Measurements from ENCODE around the gene FBXO34. TPM values are rescaled to one million over a fixed set of nuclear protein-coding genes. Genes with fewer than 3 reads are reported as not detected.

Gene FBXO34
- total RNA-seq, 4 donors from 2014 or later: 26.2 to 55.9 (median 40.7) TPM

- Histone ChIP-seq H3K36me3 (peaks cover 0 to 12% of the 10 kb centered on the region in 2 donors), H3K27ac (peak overlapping the region in 2 of 4 donors; percentile 25 to 41), H3K27me3 (no peaks in the 10 kb centered on the region), H3K9me3 (no peaks in the 10 kb centered on the region), H3K4me3 (no peak overlapping the region), H3K4me1 (peaks cover 4 to 6% of the 10 kb centered on the region in 2 donors)
- no peak for ATAC-seq
- DNase-seq: no peak
- intact Hi-C loops (cut with DNase I; ENCODE audit: low total_unique reads) (no loop called here), in situ Hi-C loops (cut with MboI; ENCODE audit: low sequenced_read_pairs in 4 of 4) (no loop called here)
- TF ChIP-seq, protein P1, sequence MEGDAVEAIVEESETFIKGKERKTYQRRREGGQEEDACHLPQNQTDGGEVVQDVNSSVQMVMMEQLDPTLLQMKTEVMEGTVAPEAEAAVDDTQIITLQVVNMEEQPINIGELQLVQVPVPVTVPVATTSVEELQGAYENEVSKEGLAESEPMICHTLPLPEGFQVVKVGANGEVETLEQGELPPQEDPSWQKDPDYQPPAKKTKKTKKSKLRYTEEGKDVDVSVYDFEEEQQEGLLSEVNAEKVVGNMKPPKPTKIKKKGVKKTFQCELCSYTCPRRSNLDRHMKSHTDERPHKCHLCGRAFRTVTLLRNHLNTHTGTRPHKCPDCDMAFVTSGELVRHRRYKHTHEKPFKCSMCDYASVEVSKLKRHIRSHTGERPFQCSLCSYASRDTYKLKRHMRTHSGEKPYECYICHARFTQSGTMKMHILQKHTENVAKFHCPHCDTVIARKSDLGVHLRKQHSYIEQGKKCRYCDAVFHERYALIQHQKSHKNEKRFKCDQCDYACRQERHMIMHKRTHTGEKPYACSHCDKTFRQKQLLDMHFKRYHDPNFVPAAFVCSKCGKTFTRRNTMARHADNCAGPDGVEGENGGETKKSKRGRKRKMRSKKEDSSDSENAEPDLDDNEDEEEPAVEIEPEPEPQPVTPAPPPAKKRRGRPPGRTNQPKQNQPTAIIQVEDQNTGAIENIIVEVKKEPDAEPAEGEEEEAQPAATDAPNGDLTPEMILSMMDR (IDR thresholded peaks at IDR 0.05 in 4 of 5, conservative IDR thresholded peaks at IDR 0.05 in 1 of 5): no peak
- TF ChIP-seq POLR2A (IDR thresholded peaks at IDR 0.05): no peak
Observed at GRCh38 chr14:55370883-55371455, 99.7 kb downstream of the FBXO34 start.

- no peak for DNase-seq
- Histone ChIP-seq H3K4me1 (no peaks in the 10 kb centered on the region), H3K27ac (peak overlapping the region in 2 of 4 donors; percentile 8 to 48), H3K9me3 (no peaks in the 10 kb centered on the region), H3K27me3 (no peaks in the 10 kb centered on the region), H3K36me3 (peaks cover 0 to 26% of the 10 kb centered on the region in 2 donors), H3K4me3 (no peak overlapping the region)
- intact Hi-C loops (cut with DNase I; ENCODE audit: low total_unique reads) (no loop called here), in situ Hi-C loops (cut with MboI; ENCODE audit: low sequenced_read_pairs in 4 of 4) (no loop called here)
- no peak for TF ChIP-seq POLR2A (IDR thresholded peaks at IDR 0.05)
- TF ChIP-seq, protein P1 (IDR thresholded peaks at IDR 0.05 in 4 of 5, conservative IDR thresholded peaks at IDR 0.05 in 1 of 5): no peak
- no peak for ATAC-seq
Observed at GRCh38 chr14:55372423-55372822, 101.2 kb downstream of the FBXO34 start.

DNA sequence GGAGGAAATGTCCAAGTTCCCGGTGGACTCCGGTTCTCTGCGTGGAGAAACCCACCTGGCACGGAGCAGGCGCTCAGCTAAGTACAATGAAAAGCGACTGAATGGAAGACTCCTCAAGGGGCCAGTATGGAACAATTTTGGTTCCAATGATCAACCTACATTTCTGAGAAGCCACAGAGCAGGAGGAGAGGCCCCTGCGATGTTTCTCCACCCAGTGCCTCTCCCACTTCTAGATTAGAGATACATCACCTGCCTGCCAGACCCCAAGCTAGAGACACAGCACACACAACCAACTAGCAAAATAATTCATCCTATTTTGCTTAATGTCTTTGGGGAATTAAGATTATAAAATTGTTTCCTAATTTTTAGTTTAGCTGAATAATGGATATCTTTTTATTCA, 101.6 kb downstream of the FBXO34 start:
- no peaks in the 10 kb centered on the region for H3K27me3 ChIP-seq
- in situ Hi-C loops (cut with MboI; ENCODE audit: low sequenced_read_pairs in 4 of 4): no loop called here
- H3K4me3 ChIP-seq: no peak overlapping the region
- H3K9me3 ChIP-seq: no peaks in the 10 kb centered on the region
- ATAC-seq: no peak
- H3K36me3 ChIP-seq: peaks cover 0 to 27% of the 10 kb centered on the region in 2 donors
- TF ChIP-seq, protein P1 (IDR thresholded peaks at IDR 0.05 in 4 of 5, conservative IDR thresholded peaks at IDR 0.05 in 1 of 5): no peak
- no peak for TF ChIP-seq POLR2A (IDR thresholded peaks at IDR 0.05)
- peak overlapping the region in 1 of 4 donors; percentile 48 for H3K27ac ChIP-seq
- intact Hi-C loops (cut with DNase I; ENCODE audit: low total_unique reads): no loop called here
- DNase-seq: no peak
- no peaks in the 10 kb centered on the region for H3K4me1 ChIP-seq

- no peaks in the 10 kb centered on the region for H3K27me3 ChIP-seq
- no peaks in the 10 kb centered on the region for H3K4me1 ChIP-seq
- no peak overlapping the region for H3K4me3 ChIP-seq
- intact Hi-C loops (cut with DNase I; ENCODE audit: low total_unique reads): no loop called here
- in situ Hi-C loops (cut with MboI; ENCODE audit: low sequenced_read_pairs in 4 of 4): no loop called here
- TF ChIP-seq, protein P1 (IDR thresholded peaks at IDR 0.05 in 4 of 5, conservative IDR thresholded peaks at IDR 0.05 in 1 of 5): no peak
- H3K36me3 ChIP-seq: peaks cover 0 to 31% of the 10 kb centered on the region in 2 donors
- DNase-seq (no peak), ATAC-seq (peak in 1 of 2 donors; percentile 71)
- no peaks in the 10 kb centered on the region for H3K9me3 ChIP-seq
- peak overlapping the region in 2 of 4 donors; percentile 10 to 48 for H3K27ac ChIP-seq
Observed at GRCh38 chr14:55373784-55374705, 102.8 kb downstream of the FBXO34 start.
